ENCODE results near the gene LKAAEAR1.

DNA sequence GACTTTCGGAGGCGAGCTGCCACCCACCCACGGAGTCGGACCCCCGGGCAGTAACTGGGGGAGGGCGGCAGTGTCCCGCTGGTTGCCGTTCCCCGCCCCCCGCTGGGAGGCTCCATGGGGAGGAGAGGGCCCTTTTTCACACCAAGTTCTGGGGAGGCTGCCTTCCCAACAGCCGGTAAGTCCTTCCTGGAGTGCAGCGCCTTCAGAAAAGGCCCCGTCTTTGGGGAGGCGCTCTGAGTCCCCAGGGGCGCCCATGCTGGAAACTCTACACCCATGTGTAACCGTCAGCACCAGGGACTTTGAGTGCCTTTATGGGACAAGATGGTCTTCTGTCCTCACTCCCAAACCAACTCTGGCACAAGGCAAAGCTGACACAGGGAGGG is 34.3 kb downstream of the LKAAEAR1 start:
- TF ChIP-seq, protein P1, sequence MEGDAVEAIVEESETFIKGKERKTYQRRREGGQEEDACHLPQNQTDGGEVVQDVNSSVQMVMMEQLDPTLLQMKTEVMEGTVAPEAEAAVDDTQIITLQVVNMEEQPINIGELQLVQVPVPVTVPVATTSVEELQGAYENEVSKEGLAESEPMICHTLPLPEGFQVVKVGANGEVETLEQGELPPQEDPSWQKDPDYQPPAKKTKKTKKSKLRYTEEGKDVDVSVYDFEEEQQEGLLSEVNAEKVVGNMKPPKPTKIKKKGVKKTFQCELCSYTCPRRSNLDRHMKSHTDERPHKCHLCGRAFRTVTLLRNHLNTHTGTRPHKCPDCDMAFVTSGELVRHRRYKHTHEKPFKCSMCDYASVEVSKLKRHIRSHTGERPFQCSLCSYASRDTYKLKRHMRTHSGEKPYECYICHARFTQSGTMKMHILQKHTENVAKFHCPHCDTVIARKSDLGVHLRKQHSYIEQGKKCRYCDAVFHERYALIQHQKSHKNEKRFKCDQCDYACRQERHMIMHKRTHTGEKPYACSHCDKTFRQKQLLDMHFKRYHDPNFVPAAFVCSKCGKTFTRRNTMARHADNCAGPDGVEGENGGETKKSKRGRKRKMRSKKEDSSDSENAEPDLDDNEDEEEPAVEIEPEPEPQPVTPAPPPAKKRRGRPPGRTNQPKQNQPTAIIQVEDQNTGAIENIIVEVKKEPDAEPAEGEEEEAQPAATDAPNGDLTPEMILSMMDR (IDR thresholded peaks at IDR 0.05) = no peak
- TF ChIP-seq POLR2A (IDR thresholded peaks at IDR 0.05) = no peak
